Spleen (tissue), 7 donors: Measurements from ENCODE around the gene KCNAB1.

Source experiments
- POLR2A ChIP-seq, 3 donors: fragments of 450-650 bp; IDR thresholded peaks; one replicate each; pipeline ENCODE4 v1.5.1; 2017; ENCODE audit warnings: antibody characterized with exemption in 3 of 3, mild to moderate bottlenecking in 1 of 3
- POLR2AphosphoS5 ChIP-seq, 3 donors: sonication (generic); formaldehyde crosslinking; IDR thresholded peaks; one replicate each; pipeline ENCODE4 v1.5.1; 2017; ENCODE audit warnings: antibody characterized with exemption in 3 of 3
- TF ChIP-seq, protein P1 (sequence below), 11 experiments: fragments of 200-600 bp in 7 of 11; fragments of 450-650 bp in 4 of 11; sonication (generic) in 4 of 11; IDR thresholded peaks in 8 of 11; conservative IDR thresholded peaks in 3 of 11; 1 replicate in 7 of 11; 2 replicates in 4 of 11; pipeline versions ENCODE4 v1.4.0 to v1.8.0; 2016 to 2021; ENCODE audit warnings: antibody characterized with exemption in 11 of 11, inconsistent platforms in 4 of 11, mild to moderate bottlenecking in 1 of 11
- donor health status: DM: no; HTN: no; CAD: no; lungs with moderate emphysema.
- donor health status: DM: no; HTN: no; CAD: no.
- donor health status: DM: no; HTN: no; CAD: no.

GRCh38 chr3:156298938-156299337 lies 178.6 kb downstream of the KCNAB1 start:
- TF ChIP-seq, protein P1, sequence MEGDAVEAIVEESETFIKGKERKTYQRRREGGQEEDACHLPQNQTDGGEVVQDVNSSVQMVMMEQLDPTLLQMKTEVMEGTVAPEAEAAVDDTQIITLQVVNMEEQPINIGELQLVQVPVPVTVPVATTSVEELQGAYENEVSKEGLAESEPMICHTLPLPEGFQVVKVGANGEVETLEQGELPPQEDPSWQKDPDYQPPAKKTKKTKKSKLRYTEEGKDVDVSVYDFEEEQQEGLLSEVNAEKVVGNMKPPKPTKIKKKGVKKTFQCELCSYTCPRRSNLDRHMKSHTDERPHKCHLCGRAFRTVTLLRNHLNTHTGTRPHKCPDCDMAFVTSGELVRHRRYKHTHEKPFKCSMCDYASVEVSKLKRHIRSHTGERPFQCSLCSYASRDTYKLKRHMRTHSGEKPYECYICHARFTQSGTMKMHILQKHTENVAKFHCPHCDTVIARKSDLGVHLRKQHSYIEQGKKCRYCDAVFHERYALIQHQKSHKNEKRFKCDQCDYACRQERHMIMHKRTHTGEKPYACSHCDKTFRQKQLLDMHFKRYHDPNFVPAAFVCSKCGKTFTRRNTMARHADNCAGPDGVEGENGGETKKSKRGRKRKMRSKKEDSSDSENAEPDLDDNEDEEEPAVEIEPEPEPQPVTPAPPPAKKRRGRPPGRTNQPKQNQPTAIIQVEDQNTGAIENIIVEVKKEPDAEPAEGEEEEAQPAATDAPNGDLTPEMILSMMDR (IDR thresholded peaks at IDR 0.05 in 8 of 11, conservative IDR thresholded peaks at IDR 0.05 in 3 of 11): no peak
- TF ChIP-seq POLR2A (IDR thresholded peaks at IDR 0.05): no peak
- TF ChIP-seq POLR2AphosphoS5 (IDR thresholded peaks at IDR 0.05): peak in 1 of 3 donors; percentile 42
